Measurements from ENCODE around the gene DCXR.

- TF ChIP-seq GATA3 (IDR thresholded peaks at IDR 0.05; ENCODE audit: low read depth, low read length) (no peak), GATA2 (IDR thresholded peaks at IDR 0.05; ENCODE audit: low read depth, low read length) (no peak)
Observed at GRCh38 chr17:82029391-82029790, 8.1 kb downstream of the DCXR start.
